Nephron progenitor cell (in vitro differentiated cells): ENCODE results near the gene PDC.

Experiments used
- DNase-seq: peaks from one replicate; pipeline ENCODE4 v3.0.0; 2021
- H3K27ac Mint-ChIP-seq: 2 replicates; pipeline ENCODE4 v1.8.0; 2021; ENCODE audit warnings: mild to moderate bottlenecking, moderate library complexity, mixed read lengths
- H3K27me3 Mint-ChIP-seq: 2 replicates; pipeline ENCODE4 v1.8.0; 2021; ENCODE audit warnings: mild to moderate bottlenecking, low read depth, mixed read lengths; ENCODE audit not compliant: poor library complexity
- H3K36me3 Mint-ChIP-seq: 2 replicates; pipeline ENCODE4 v1.8.0; 2021; ENCODE audit warnings: low read depth, mixed read lengths
- H3K4me1 Mint-ChIP-seq: 2 replicates; pipeline ENCODE4 v1.8.0; 2021; ENCODE audit warnings: mixed read lengths
- H3K4me3 Mint-ChIP-seq: 2 replicates; pipeline ENCODE4 v1.8.0; 2021; ENCODE audit warnings: mild to moderate bottlenecking, moderate library complexity, mixed read lengths
- H3K9me3 Mint-ChIP-seq: 2 replicates; pipeline ENCODE4 v1.8.0; 2021; ENCODE audit warnings: mild to moderate bottlenecking, moderate library complexity, mixed read lengths
- TF ChIP-seq, protein P1 (sequence below): fragments of 200-600 bp; sonication (generic); IDR thresholded peaks from 2 replicates; pipeline ENCODE4 v1.5.0; 2021; ENCODE audit warnings: antibody characterized with exemption

Gene PDC

DNA sequence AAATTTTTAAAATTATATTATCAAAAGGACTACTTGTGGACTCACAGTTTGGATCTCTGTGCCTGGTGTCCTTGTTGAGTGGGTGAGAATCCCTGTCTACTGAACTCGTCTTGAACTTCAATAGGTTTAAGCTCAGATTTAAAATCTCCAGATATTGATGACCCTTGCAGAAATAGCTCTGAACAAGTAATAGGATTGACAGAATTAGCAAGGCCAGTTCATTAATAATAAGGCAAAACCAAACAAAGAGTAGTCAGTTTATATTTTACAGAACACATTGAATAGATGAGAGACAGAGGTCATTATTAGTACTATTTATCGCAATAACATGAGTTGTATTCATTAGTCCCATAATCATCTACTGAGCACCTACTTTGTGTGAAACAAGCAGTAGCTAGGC is at the start of gene PDC:
TSS of gene PDC (minus strand) at position 101 of the 400 bp plus-strand sequence. CDS start 11,655 bp downstream, outside the sequence.
- DNase-seq, result no peak
- Mint-ChIP-seq H3K36me3 (no peaks in the 10 kb centered on the region), H3K27me3 (no peaks in the 10 kb centered on the region), H3K4me3 (no peak within 1 kb of the TSS), H3K4me1 (no peaks in the 10 kb centered on the region), H3K27ac (no peak within 1 kb of the TSS), H3K9me3 (no peaks in the 10 kb centered on the region)
- TF ChIP-seq, protein P1, sequence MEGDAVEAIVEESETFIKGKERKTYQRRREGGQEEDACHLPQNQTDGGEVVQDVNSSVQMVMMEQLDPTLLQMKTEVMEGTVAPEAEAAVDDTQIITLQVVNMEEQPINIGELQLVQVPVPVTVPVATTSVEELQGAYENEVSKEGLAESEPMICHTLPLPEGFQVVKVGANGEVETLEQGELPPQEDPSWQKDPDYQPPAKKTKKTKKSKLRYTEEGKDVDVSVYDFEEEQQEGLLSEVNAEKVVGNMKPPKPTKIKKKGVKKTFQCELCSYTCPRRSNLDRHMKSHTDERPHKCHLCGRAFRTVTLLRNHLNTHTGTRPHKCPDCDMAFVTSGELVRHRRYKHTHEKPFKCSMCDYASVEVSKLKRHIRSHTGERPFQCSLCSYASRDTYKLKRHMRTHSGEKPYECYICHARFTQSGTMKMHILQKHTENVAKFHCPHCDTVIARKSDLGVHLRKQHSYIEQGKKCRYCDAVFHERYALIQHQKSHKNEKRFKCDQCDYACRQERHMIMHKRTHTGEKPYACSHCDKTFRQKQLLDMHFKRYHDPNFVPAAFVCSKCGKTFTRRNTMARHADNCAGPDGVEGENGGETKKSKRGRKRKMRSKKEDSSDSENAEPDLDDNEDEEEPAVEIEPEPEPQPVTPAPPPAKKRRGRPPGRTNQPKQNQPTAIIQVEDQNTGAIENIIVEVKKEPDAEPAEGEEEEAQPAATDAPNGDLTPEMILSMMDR, result no peak

DNA sequence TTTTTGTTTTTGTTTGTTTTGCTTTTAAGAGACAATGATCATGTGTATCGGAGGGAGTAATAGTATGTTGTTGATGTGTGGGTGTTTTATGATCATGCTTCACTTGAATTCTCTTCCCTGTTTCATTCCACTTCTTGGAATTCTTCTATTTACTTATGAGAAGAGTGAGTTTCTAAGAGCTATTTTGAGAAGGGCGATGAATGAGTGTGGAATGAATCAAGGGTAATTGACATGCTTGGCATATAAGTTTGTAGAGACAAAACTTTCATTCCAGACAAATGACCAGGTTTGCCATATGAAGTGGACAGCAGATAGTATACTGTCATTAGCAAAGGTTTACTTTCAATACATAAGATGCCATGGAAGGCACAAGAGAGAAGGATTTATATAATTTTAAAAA is 42.3 kb upstream of the PDC start:
- H3K27ac Mint-ChIP-seq, result no peak overlapping the region
- H3K9me3 Mint-ChIP-seq, result peaks cover 30% of the 10 kb centered on the region
- peaks cover 3% of the 10 kb centered on the region for H3K27me3 Mint-ChIP-seq
- no peak overlapping the region for H3K4me3 Mint-ChIP-seq
- DNase-seq, result no peak
- H3K36me3 Mint-ChIP-seq, result no peaks in the 10 kb centered on the region
- H3K4me1 Mint-ChIP-seq, result no peaks in the 10 kb centered on the region
- TF ChIP-seq, protein P1, result no peak

DNA sequence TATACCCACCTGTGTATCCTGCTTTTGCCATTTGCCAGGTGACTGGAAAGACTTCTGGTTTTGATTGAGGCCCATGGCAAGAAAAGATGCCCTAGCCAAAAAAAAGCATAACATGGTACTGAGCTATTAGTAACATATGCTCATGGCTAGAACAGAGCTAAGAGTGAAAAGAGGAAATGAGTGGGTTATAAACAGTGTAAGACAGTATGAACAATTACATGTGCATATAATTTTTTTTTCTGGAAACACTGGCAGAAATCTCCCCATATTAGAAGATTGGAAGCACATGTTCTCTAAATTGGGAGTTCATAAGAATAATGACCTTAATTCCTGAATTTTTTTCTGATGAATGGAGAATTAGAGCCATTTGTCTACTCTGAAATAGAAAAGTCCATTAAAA is 41.2 kb upstream of the PDC start:
- H3K27ac Mint-ChIP-seq, result no peak overlapping the region
- H3K27me3 Mint-ChIP-seq, result peaks cover 3% of the 10 kb centered on the region
- no peak overlapping the region for H3K4me3 Mint-ChIP-seq
- H3K36me3 Mint-ChIP-seq, result no peaks in the 10 kb centered on the region
- DNase-seq, result no peak
- H3K9me3 Mint-ChIP-seq, result peaks cover 21% of the 10 kb centered on the region
- no peaks in the 10 kb centered on the region for H3K4me1 Mint-ChIP-seq
- TF ChIP-seq, protein P1, result no peak

DNA sequence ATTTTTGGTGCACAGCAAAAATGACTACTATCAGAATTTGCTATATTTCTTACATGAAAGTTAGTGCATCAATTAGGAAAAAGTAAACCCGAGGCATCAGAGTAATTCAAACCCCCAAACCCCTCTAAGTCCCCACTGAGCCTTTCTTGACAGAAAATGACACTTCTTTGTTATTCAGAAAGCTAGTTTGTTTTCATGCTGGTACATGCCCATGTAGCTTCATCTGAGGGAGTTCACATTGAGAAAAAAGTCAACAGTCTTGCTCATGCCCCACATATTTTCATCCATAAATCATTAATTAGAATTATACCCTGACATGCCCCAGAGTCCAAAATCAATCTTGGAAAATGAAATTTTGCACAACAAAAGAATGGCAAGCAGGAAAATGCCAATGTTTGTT is 39.9 kb upstream of the PDC start:
- no peak for DNase-seq
- H3K36me3 Mint-ChIP-seq, result no peaks in the 10 kb centered on the region
- TF ChIP-seq, protein P1, result no peak
- H3K27ac Mint-ChIP-seq, result no peak overlapping the region
- no peaks in the 10 kb centered on the region for H3K4me1 Mint-ChIP-seq
- H3K4me3 Mint-ChIP-seq, result no peak overlapping the region
- peaks cover 3% of the 10 kb centered on the region for H3K27me3 Mint-ChIP-seq
- H3K9me3 Mint-ChIP-seq, result peaks cover 13% of the 10 kb centered on the region

DNA sequence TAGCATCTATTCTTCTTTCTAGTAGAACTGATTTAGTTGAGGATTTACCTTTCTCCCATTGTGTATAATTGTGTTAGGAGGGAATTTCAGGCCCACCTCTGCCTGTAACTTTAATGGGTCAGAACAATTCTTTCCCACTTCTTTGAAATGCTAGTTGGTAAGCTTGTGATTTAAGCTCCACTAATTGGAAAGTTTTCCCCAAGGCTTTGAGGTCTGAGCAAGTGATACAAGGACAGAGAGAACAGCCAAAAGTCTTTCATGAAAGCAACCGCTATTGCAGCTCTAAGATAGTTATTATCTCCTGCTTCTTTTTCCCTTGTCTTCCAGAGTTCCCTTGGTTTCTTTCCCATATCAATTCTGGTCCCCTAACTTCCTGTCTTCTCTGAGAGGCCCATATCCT is 38.7 kb upstream of the PDC start:
- H3K36me3 Mint-ChIP-seq, result no peaks in the 10 kb centered on the region
- H3K4me1 Mint-ChIP-seq, result no peaks in the 10 kb centered on the region
- TF ChIP-seq, protein P1, result no peak
- H3K4me3 Mint-ChIP-seq, result no peak overlapping the region
- no peak overlapping the region for H3K27ac Mint-ChIP-seq
- DNase-seq, result no peak
- H3K9me3 Mint-ChIP-seq, result peaks cover 3% of the 10 kb centered on the region
- H3K27me3 Mint-ChIP-seq, result peaks cover 3% of the 10 kb centered on the region

DNA sequence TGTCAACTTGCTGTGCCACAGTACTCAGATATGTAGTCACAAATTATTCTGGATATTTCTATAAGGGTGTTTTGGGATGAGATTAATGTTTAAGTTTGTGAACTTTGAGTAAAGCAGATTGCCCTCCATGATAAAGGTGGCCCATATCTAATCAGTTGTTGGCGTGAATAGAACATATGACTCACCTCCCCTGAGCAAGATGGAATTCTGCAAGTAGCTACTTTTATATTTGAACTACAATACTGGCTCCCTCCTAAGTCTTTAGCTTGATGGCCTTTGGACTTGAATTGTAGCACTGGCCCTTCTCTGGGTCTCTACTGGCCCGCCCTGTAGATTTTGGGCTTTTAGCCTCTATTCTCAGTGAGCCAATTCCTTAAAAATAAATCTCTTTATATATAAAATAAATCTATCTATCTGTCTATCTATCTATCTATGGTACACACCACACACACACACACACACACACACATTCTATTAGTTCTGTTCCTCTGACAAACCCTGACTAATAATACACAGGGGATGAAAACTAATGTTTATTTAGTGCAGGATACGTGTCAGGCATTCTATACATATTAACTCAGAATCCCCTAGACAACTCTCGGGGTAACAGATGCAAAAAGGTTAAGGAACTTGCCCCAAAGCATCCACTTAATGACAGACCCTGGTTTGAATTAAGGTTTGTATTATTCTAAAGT is 37.9 kb upstream of the PDC start:
- Mint-ChIP-seq H3K9me3 (no peaks in the 10 kb centered on the region), H3K4me3 (no peak overlapping the region), H3K27ac (no peak overlapping the region), H3K4me1 (no peaks in the 10 kb centered on the region), H3K36me3 (no peaks in the 10 kb centered on the region), H3K27me3 (peaks cover 3% of the 10 kb centered on the region)
- TF ChIP-seq, protein P1, result no peak
- no peak for DNase-seq
